HCT116 (cell line): ENCODE measurements around the gene TRAIP. TPM values are rescaled to one million over a fixed set of nuclear protein-coding genes. Genes with fewer than 3 reads are reported as not detected.

Experiments used
- ATAC-seq: fragments of 200-7000 bp; cut with Tn5 transposase; 2 replicates; pipeline ENCODE4 v1.9.1; 2020; ENCODE audit warnings: mild to moderate bottlenecking, moderate library complexity
- BruUV-seq: library from RNA; stranded (reverse); fragments of 400-500 nt; replicated peaks from 2 replicates; lab custom pipeline; 2021; lab: Mats Ljungman, UMichigan
- CTCF ChIA-PET: fragments of 300-600 bp; sonication (Branson Sonifier 250); formaldehyde crosslinking; loops from one replicate; lab custom pipeline; 2021; ENCODE audit warnings: antibody characterized with exemption; lab: Charles Lee
- POLR2A ChIA-PET: fragments of 300-600, 350-600 bp; sonication (Branson Sonifier 250); formaldehyde crosslinking; loops from one replicate; lab custom pipeline; 2021; ENCODE audit warnings: antibody characterized with exemption; lab: Charles Lee
- RAD21 ChIA-PET, 2 experiments: fragments of 300-600 bp; sonication (Branson Sonifier 250); formaldehyde crosslinking; loops; one replicate each; lab custom pipeline; 2023; ENCODE audit warnings: low total read pairs in 2 of 2; ENCODE audit not compliant: uncharacterized antibody in 2 of 2, unreplicated experiment in 2 of 2, low non-redundant PET in 1 of 2; lab: Charles Lee
- DNase-seq: peaks from one replicate; pipeline ENCODE4 v3.0.0-alpha.2; 2010; ENCODE audit warnings: low read depth, low spot score
- H2AFZ ChIP-seq: fragments of 200-600 bp; shearing (Covaris generic), sonication (generic); 2 replicates; pipeline ENCODE4 v1.6.1; 2017; ENCODE audit warnings: low read depth, mixed run types, mixed read lengths, antibody characterized with exemption, low read length; ENCODE audit not compliant: poor library complexity, severe bottlenecking
- H3K27ac ChIP-seq: 2 replicates; pipeline ENCODE4 v1.5.1; 2012; ENCODE audit warnings: low read depth, low read length
- H3K27me3 ChIP-seq: fragments of 200-600 bp; sonication (generic); 2 replicates; pipeline ENCODE4 v1.6.1; 2016; ENCODE audit warnings: mixed run types, low read length, mixed read lengths; ENCODE audit not compliant: insufficient read depth
- H3K36me3 ChIP-seq, 2 experiments: fragments of 200-500 bp in 1 of 2; fragments of 200-600 bp in 1 of 2; sonication (Bioruptor generic) in 1 of 2; sonication (generic) in 1 of 2; 2 replicates each; pipeline versions ENCODE4 v1.5.1 to v1.6.1; 2014 to 2016; ENCODE audit warnings: low read length in 2 of 2, inconsistent platforms in 1 of 2, mixed read lengths in 1 of 2, mixed run types in 1 of 2; ENCODE audit not compliant: insufficient read depth in 2 of 2, control insufficient read depth in 1 of 2
- H3K4me1 ChIP-seq, 2 experiments: fragments of 200-600 bp in 1 of 2; sonication (generic) in 1 of 2; 2 replicates each; pipeline versions ENCODE4 v1.5.1 to v1.6.1; 2012 to 2017; ENCODE audit warnings: low read length in 2 of 2, inconsistent platforms in 1 of 2, mild to moderate bottlenecking in 1 of 2, mixed read lengths in 1 of 2, mixed run types in 1 of 2, moderate library complexity in 1 of 2; ENCODE audit not compliant: insufficient read depth in 2 of 2, control insufficient read depth in 1 of 2
- H3K4me2 ChIP-seq: fragments of 200-600 bp; sonication (generic); 2 replicates; pipeline ENCODE4 v1.6.1; 2017; ENCODE audit warnings: mixed run types, low read length, mixed read lengths
- H3K4me3 ChIP-seq, 2 experiments: fragments of 200-600 bp in 1 of 2; sonication (generic) in 1 of 2; replicated peaks in 1 of 2; 2 replicates each; pipeline ENCODE4 v1.5.1; 2011 to 2016; ENCODE audit warnings: low read length in 2 of 2, control low read depth in 1 of 2, low read depth in 1 of 2, mild to moderate bottlenecking in 1 of 2, mixed read lengths in 1 of 2, mixed run types in 1 of 2
- H3K79me2 ChIP-seq: fragments of 200-600 bp; sonication (generic); 2 replicates; pipeline ENCODE4 v1.6.1; 2017; ENCODE audit warnings: mild to moderate bottlenecking, mixed run types, low read length, moderate library complexity, mixed read lengths; ENCODE audit not compliant: insufficient read depth
- H3K9ac ChIP-seq: fragments of 200-600 bp; sonication (generic); 2 replicates; pipeline ENCODE4 v1.6.1; 2016; ENCODE audit warnings: low read length, mixed read lengths
- H3K9me2 ChIP-seq: fragments of 200-600 bp; sonication (generic), shearing (Covaris generic); 2 replicates; pipeline ENCODE4 v1.6.1; 2017; ENCODE audit warnings: mixed run types, mild to moderate bottlenecking, moderate library complexity; ENCODE audit not compliant: insufficient read depth
- H3K9me3 ChIP-seq, 2 experiments: fragments of 200-500 bp in 1 of 2; fragments of 200-600 bp in 1 of 2; sonication (Bioruptor generic) in 1 of 2; sonication (generic) in 1 of 2; 2 replicates each; pipeline ENCODE4 v1.6.1; 2014 to 2017; ENCODE audit warnings: low read length in 2 of 2, mixed read lengths in 2 of 2, inconsistent platforms in 1 of 2, low read depth in 1 of 2, mild to moderate bottlenecking in 1 of 2, mixed run types in 1 of 2, moderate library complexity in 1 of 2; ENCODE audit not compliant: control insufficient read depth in 1 of 2, insufficient read depth in 1 of 2
- H4K20me1 ChIP-seq: fragments of 200-600 bp; sonication (generic), shearing (Covaris generic); 2 replicates; pipeline ENCODE4 v1.6.1; 2017; ENCODE audit warnings: mixed run types, mild to moderate bottlenecking, moderate library complexity; ENCODE audit not compliant: insufficient read depth
- CEBPB ChIP-seq: IDR thresholded peaks from 2 replicates; pipeline ENCODE4 v1.6.1; 2012; ENCODE audit warnings: low read depth
- EZH2 ChIP-seq: fragments of 200-600 bp; sonication (generic); IDR thresholded peaks from 2 replicates; pipeline ENCODE4 v1.6.1; 2017; ENCODE audit warnings: antibody characterized with exemption, mixed run types
- JUND ChIP-seq: IDR thresholded peaks from 2 replicates; pipeline ENCODE4 v1.6.1; 2012
- RAD21 ChIP-seq: IDR thresholded peaks from 2 replicates; pipeline ENCODE4 v1.6.1; 2012; ENCODE audit warnings: low read depth, mild to moderate bottlenecking
- SIN3A ChIP-seq: IDR thresholded peaks from 2 replicates; pipeline ENCODE4 v1.6.1; 2012; ENCODE audit warnings: low read depth
- TCF7L2 ChIP-seq: IDR thresholded peaks from 2 replicates; pipeline ENCODE4 v1.7.0; 2011; ENCODE audit warnings: borderline replicate concordance, inconsistent platforms; ENCODE audit not compliant: insufficient read depth, insufficient read length; ENCODE audit errors: extremely low read depth
- YY1 ChIP-seq: IDR thresholded peaks from 2 replicates; pipeline ENCODE4 v1.6.1; 2011; ENCODE audit warnings: low read length, low read depth, moderate library complexity, mild to moderate bottlenecking; ENCODE audit not compliant: insufficient replicate concordance; ENCODE audit errors: extremely low read depth
- intact Hi-C: fragments of 100-400 bp; cut with micrococcal nuclease; formaldehyde crosslinking; loops from 2 replicates; pipeline ENCODE4 v1.10.0; 2022
- total RNA-seq: library from RNA; stranded (reverse); gene quantifications from one replicate; pipeline ENCODE4 v1.2.1, GENCODE V29; 2021; ENCODE audit not compliant: unreplicated experiment
- TF ChIP-seq, protein P1 (sequence below), 3 experiments: fragments of 200-600 bp in 1 of 3; sonication (generic) in 1 of 3; IDR thresholded peaks in 2 of 3; conservative IDR thresholded peaks in 1 of 3; 2 replicates each; pipeline ENCODE4 v1.5.1; 2012 to 2017; ENCODE audit warnings: low read depth in 2 of 3, low read length in 2 of 3, antibody characterized with exemption in 1 of 3, borderline replicate concordance in 1 of 3, control low read depth in 1 of 3, mild to moderate bottlenecking in 1 of 3, mixed read lengths in 1 of 3, mixed run types in 1 of 3, moderate library complexity in 1 of 3; ENCODE audit not compliant: insufficient read depth in 1 of 3

Gene TRAIP
- total RNA-seq, 1 experiment from 2014 or later: 25.5 TPM

DNA sequence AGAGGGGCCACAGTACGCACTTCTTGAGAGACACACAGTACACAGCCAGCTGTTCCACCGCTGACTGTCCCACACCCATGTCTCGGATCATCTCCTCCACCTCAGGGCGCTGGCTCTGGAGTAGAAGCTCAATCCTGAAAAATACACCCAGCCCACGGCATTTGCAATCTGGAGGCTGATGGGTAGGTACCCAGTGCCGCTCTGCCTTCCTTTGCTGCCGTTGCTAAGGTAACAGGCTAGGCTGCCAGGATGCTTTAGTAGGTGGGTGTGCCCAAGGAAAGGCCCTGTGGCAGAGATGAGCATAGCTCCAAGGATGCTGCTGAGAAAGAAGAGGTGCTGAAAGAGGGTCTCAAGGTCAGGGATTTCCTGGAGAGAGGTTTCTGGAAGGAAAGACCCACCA is 14.6 kb downstream of the TRAIP start (continued):
- TF ChIP-seq CEBPB (no peak), EZH2 (no peak), RAD21 (no peak), TCF7L2 (no peak), JUND (no peak), YY1 (no peak), SIN3A (no peak)

DNA sequence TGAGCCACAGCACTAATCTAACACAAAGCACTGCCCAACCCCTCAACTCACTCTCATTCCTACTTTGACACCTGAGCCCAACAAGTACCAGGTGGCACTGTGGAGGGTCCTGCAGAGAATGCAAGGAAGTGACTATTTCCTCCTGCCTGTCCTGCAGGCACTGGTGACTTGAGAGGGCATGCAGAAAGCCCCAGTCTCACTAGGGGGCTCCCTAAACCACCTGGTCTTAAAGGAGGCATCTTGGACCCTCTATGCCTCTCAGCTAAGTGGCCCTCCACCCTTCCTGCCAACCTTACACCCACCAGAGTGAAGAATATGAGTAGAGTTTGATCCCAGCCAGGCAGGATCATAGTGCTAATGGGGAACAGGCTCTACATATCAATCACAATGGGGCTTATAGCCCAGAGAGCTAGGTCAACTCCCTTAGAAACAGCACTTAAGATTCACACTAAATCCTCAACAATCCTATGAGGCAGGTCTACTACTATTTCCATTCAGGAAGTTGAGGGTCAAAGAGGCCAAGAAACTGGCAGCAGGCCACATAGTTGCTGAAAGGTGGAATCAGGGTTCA is 15.2 kb downstream of the TRAIP start:
- BruUV-seq: no TSS peak
- H3K4me3 ChIP-seq: no peak overlapping the region
- ChIA-PET RAD21 (no interaction called here), CTCF (interaction anchor here (1.7 to 2.8 kb wide), 4 partner anchors 39 to 302 kb away, joined by 5 to 13 read pairs (median 8); partner anchors contain the start of gene INKA1), POLR2A (no interaction called here)
- no peaks in the 10 kb centered on the region for H3K9me3 ChIP-seq
- H3K27me3 ChIP-seq: no peaks in the 10 kb centered on the region
- peaks cover 13 to 34% of the 10 kb centered on the region in 2 experiments; a peak in 3 of 4 replicates for H3K36me3 ChIP-seq
- no peaks in the 10 kb centered on the region for H3K79me2 ChIP-seq
- H3K27ac ChIP-seq: no peak overlapping the region
- TF ChIP-seq RAD21: peak; percentile 89
- no peak for TF ChIP-seq EZH2
- TF ChIP-seq, protein P1, sequence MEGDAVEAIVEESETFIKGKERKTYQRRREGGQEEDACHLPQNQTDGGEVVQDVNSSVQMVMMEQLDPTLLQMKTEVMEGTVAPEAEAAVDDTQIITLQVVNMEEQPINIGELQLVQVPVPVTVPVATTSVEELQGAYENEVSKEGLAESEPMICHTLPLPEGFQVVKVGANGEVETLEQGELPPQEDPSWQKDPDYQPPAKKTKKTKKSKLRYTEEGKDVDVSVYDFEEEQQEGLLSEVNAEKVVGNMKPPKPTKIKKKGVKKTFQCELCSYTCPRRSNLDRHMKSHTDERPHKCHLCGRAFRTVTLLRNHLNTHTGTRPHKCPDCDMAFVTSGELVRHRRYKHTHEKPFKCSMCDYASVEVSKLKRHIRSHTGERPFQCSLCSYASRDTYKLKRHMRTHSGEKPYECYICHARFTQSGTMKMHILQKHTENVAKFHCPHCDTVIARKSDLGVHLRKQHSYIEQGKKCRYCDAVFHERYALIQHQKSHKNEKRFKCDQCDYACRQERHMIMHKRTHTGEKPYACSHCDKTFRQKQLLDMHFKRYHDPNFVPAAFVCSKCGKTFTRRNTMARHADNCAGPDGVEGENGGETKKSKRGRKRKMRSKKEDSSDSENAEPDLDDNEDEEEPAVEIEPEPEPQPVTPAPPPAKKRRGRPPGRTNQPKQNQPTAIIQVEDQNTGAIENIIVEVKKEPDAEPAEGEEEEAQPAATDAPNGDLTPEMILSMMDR (IDR thresholded peaks at IDR 0.05 in 2 of 3, conservative IDR thresholded peaks at IDR 0.05 in 1 of 3; ENCODE audit: borderline replicate concordance in 1 of 3, insufficient read depth in 1 of 3, low read depth in 2 of 3, low read length in 2 of 3): peak; percentile 58 to 69 (median 66); a peak in 5 of 6 replicates
- intact Hi-C loops: loop anchor here (1.0 kb wide), 1 partner anchor 65 kb away; no protein-coding TSS in a partner anchor
- no peaks in the 10 kb centered on the region for H3K9me2 ChIP-seq
- no peak overlapping the region for H3K4me2 ChIP-seq
- H4K20me1 ChIP-seq: no peaks in the 10 kb centered on the region; the same call in 1 of the 2 replicates
- peaks cover 4 to 10% of the 10 kb centered on the region in 2 experiments; a peak in 1 of 4 replicates for H3K4me1 ChIP-seq
- DNase-seq (peak; percentile 33), ATAC-seq (peak; percentile 74)
- H2AFZ ChIP-seq: no peak overlapping the region
- no peak overlapping the region for H3K9ac ChIP-seq
